ENCODE results near the gene MTCH2.
A peak's percentile ranks its signal among the peaks of the same experiment; 100 is the strongest.

Gene MTCH2

DNA sequence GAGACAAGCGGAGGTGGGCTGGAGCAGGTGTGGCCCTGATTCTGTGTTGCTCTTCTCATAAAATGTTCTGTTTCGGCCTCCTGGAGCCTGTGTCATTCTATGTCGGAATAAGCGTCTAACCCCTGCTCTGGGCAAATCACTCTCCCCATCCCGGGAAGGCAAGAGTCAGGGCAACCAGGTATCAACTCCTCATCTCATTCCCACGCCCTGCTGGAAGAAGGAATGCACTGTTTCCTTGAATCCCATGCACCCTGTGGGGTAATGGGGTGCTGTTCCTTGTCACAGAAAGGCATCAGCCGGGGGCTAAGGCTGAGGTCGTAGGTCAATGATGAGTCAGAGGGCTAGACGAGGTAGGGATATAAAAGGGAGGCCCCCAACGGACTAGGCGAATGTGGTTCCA lies 53.2 kb downstream of the MTCH2 start:
- no peak for DNase-seq

DNA sequence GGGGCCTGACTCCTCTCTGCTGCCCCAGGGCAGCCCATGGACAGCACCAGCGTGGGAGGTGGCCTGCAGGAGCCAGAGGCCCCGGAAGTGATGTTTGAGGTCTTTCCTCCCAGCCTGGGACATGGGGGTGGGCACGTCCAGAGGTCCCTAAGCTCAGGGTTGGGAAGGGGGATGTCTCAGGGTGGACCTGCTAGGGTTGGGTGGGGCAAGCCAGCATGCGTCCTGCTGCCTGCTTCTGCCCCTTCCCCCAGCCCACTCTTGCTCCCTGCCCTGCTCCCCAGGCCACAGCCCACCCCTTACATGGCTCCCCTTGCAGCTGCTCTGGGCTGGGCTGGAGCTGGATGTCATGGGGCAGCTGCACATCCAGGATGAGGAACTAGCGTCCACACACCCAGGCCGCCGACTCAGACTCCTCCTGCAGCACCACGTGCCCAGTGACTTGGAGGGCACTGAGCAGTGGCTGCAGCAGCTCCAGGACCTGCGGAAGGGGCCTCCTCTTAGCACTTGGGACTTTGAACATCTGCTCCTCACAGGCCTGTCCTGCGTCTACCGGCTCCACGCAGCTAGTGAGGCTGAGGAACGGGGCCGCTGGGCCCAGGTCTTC lies 54.5 kb downstream of the MTCH2 start:
- DNase-seq = no peak

DNA sequence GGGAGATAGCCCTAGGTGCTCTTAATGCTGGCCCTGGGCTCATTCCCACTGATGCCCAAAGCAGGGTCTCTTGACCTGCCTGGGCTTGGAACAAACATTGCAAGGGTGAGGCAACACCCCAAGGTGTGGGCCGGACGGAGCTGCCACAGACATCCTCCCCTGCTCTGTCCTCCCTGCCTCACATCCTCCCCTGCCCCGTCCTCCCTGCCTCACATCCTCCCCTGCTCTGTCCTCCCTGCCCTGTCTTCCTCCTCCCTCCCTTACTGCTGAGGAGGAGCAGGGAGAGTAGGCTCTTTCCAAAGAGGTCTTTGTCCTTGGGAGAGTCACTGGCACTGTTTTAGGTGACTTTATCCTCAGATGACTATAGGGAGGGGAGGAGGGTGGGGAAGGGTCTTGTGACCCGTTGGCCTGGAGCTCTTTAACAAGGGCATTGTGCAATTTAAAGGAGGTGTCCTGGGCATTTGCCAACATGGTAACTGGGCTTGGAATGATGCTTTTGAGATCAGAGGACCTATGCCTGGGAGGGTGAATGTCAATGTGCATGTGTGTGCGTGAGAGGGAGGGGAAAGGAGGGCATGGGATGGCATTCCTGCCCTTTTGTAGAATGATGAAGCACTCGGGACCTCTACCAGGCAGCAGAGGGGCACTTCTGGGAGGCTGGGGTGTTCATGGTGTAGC lies 55.2 kb downstream of the MTCH2 start:
- DNase-seq = no peak

DNA sequence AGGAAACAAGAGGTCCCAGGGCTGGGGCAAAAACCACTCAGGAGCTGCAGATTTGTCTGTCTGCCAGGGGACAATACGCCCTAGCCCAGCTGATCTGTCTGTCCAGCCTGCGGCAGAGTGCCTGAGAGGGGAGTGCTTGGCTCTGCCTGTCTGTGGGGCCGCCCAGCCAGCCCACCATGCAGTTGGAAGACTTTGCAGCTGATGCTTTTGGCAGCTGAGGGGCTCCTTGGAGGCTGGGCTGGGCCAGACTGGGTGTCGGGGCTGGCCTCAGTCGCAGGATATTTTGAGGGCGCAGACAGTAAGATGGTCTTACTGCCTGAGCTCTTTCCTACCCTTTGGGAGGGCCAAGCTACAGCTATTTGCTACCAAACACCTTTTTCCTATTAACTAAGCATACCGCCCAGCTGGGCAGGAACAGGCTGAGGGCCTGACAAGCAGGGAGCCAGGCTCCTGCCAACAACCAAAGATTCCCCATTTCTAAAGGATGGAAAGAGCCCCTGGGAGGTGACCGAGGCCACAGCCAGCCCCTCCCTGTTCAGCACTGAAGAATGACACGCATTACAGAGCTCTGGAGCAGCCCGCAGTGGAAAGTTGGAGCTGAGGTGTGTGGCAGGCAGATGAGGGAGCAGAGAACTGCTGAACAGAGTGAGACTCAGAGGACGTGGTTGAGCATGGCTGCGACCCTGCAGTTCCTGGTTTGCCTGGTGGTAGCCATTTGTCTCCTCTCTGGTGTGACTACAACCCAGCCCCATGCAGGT lies 56.1 kb downstream of the MTCH2 start, which contains the start of gene FAM180B:
Gene FAM180B (plus strand): TSS at position 581 of the 758 bp plus-strand sequence. CDS start 91 bp downstream, at position 672.
- DNase-seq = no peak

DNA sequence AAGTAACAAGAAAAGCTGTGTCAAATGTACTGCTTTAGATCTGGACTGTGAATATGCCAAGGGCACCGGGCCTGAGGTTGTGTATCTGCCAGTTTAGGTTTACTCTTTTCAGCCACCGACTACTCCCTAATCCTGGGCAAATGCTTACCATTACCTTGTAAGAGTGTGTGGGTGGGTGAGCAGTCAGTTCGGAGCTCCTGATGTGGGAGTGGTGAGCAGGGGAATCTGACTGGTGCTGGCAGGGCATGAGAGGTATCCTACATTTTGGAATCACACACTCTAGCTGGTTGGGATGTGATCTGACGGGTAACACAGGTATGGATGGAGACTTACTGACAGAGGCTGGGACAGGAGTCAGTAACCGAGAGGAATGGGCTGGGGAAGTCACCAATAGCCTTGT lies 58.5 kb downstream of the MTCH2 start:
- no peak for DNase-seq

DNA sequence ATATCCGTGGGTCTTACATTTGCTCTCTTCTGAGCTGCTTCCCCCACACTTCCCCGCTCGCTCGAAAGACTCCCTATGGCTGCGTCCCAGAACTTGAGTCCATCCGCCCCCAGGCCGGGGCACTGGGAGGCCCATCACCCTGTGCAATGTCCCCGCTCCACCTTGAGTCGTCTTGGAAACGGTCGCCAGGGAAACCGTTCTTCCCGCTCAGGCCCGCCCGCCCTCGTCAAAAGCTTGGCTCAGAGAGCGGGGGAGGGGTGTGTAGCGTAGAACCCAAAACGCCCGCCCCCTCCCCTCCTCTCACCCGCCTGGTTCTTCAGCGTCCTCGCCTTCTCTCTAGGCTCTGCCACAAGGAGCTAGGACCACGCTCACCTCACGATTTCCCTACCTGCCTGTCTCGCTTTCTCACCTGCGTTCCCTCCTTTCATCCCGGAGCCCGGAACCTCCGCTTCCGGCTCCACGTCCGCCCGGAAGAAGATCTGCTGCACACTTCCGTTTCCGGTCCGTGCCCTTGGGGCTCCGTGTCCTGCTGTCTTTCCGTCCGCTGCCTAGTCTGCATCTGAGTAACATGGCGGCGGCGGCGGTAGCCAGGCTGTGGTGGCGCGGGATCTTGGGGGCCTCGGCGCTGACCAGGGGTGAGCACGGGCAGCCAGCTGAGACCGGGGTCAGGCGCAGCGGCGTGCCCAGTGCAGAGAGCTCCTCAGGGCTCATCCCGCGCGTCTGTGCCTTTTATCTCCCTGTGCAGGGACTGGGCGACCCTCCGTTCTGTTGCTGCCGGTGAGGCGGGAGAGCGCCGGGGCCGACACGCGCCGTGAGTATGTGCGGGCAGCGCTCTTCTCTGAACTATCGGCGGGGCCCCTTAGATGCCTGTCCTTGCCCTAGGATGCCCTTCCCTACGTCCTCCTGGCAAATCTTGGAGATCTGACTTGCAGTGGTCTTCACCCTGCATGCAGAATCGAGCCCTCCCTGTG lies 63.5 kb downstream of the MTCH2 start, which contains the start of the genes KBTBD4 and NDUFS3:
Gene KBTBD4 (minus strand): TSS at position 447 of the 971 bp plus-strand sequence. CDS start 19 bp downstream, at position 428.
Gene NDUFS3 (plus strand): TSS at position 551 of the 971 bp plus-strand sequence. CDS start 18 bp downstream, at position 569.
- peak; percentile 76 to 86 (median 83) for DNase-seq

DNA sequence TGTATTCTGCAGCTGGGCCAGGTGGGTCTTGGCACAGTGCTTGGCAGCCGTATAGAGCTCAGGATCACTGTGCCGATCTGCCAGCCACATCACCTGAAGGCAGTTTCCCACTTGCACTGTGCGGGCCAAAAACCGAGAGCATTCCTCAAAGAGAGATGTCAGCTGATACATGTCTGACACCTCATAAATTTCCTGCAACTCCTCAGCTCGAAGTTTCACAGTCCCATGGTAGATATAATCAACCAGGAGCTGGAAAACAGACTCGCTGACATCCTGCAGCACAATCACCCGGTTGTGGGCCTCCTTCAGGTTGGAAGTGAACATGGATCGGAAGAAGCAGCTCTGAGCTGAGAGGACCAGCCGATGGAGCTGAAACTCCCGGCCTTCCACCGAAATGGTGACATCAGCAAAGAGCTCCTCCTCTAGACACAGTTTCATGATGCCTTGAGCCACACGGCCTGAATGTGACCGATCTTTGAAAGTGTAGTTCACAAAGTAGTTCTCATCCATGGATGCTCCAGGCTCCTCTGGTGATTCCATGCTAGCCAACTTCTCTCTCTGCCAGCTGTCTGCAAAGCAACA lies 64.8 kb downstream of the MTCH2 start:
- no peak for DNase-seq

DNA sequence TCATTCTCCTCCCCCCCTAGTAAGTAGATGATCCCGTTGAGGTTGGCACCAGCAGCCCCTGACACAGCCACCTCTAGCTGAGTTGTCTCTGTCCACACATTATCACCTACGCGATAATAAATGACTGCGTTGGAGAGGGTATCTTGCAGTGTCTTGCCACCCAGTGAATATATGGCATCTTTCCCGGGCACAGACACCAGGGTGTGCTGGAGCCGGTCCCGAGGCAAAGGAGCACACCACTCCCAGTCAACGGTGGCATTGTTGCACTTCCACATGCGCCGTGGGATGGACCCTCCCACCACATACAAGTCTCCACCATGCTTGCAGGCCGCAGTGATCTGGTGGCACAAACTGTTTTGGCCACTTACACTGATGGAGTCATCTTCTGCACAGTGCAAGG lies 69.0 kb downstream of the MTCH2 start:
- no peak for DNase-seq

DNA sequence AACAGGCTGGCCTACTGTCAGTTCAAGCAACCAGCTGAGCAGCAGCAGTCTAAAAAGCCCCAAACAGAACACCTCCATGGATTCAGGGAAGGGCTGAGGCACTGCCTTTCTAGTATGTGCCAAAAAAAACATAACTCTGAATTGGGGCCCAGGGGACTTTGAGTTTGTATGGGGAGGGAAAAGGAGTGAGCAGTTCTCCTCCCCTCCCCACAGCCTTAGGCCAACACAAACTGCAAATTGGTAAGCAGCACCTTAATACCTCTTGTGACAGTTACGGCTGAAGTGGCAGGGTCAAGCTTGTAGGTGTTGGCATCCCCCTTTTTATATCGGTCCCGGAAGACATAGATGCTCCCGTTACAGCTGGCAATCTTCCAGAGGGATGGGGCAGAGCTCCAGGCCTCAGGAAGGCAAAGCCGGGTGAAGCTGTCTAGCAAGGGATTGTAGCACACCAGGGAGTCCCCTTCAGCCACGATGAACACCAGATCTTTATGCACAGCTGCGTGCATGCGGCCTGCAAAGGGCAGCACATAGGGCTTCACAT lies 69.6 kb downstream of the MTCH2 start:
- DNase-seq = no peak

DNA sequence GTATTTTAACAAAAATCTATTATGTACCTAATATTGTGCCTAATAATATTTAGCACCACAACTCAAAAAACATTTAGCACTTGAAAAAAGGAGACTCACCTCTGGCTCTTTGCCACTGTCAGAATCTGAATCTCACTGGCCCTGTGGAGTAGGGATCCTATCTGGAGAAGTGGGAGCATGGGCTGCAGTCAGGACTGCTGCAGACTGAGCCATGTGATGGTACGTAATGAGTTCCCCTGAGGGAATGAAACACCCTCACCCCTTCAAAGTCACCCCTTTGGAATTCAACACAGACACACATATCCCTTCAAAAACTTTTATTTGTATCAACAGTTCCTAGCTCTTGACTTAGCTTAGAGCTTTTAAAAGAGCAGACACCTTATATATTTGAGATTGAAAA lies 70.5 kb downstream of the MTCH2 start:
- DNase-seq = no peak

DNA sequence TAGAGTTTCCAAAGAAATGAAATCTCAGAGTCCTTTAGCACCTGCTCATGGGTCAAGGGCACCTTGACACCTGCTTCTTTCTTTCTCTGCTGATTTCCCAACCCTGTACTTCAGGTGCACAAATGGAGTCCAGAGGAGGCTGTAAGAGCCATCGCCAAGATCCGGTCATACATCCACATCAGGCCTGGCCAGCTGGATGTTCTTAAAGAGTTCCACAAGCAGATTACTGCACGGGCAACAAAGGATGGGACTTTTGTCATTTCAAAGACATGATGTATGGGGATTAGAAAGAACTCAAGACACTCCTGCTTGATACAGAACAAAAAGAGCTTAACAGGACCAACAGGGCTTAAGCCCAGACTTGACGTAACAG lies 71.0 kb downstream of the MTCH2 start:
- no peak for DNase-seq

DNA sequence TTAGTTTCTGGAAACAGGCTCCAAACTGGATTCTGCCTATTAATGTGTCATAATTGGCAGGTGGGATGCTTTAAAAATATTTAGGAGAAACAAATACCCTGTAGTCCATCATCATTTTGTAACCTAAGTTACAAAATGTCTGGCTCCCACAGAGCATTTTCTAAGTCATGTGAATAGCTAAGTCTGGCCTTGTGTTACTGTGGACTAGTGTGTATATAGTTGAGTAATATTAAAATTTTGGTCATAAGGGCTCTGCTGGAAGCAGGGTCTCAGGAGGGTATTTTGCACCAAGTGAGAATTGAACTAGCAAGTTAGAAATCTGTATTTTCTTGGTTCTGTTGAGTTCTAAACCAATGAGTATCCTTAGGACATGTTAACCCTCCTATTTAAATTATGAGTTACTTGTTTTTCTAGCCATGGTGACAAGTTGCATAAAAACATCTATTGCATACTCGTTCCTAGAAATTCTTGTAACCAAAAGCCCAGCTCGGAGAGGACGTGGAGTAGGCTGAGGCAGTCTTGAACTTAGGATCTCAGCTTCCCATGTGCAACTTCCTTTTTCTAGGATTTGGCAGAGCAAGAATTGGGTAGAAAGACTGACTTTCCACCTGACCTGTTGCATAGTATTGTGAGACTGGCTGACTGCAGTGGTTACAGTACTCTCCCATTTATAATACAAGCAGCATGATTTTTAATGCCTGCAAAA lies 71.6 kb downstream of the MTCH2 start:
- no peak for DNase-seq

DNA sequence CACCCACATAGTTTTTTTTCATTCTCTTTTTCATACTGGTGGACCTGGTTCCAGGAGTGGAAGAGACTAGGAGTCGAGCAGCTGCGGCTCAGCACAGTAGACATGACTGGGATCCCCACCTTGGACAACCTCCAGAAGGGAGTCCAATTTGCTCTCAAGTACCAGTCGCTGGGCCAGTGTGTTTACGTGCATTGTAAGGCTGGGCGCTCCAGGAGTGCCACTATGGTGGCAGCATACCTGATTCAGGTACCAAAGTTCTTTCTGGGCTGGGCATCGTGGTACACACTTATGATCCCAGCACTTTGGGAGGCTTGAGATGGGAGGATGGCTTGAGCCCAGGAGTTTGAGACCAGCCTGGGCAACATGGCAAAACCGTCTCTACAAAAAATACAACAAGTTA lies 72.7 kb downstream of the MTCH2 start:
- no peak for DNase-seq
